Activated T-cell treated with anti-CD3 and anti-CD28 coated beads, Interleukin-2, amount 50 U/mL, for 4 hours (primary cell): ENCODE results near the gene EML5. TPM values are rescaled to one million over a fixed set of nuclear protein-coding genes. Genes with fewer than 3 reads are reported as not detected.
A peak's percentile ranks its signal among the peaks of the same experiment; 100 is the strongest.

Experiments
- ATAC-seq, 2 donors: fragments of 200-7000 bp; cut with Tn5 transposase; one replicate each; pipeline ENCODE4 v1.10.0; 2021
- DNase-seq: peaks from one replicate; pipeline ENCODE4 v3.0.0-alpha.2; 2020
- H3K27me3 Mint-ChIP-seq: one replicate; pipeline ENCODE4 v1.8.0; 2021; ENCODE audit warnings: low read depth, mixed read lengths
- H3K36me3 Mint-ChIP-seq: one replicate; pipeline ENCODE4 v1.8.0; 2022; ENCODE audit warnings: mixed read lengths; ENCODE audit not compliant: insufficient read depth
- H3K4me1 Mint-ChIP-seq: one replicate; pipeline ENCODE4 v1.8.0; 2021; ENCODE audit warnings: low read depth, mixed read lengths
- H3K4me3 Mint-ChIP-seq: one replicate; pipeline ENCODE4 v1.8.0; 2021; ENCODE audit warnings: mild to moderate bottlenecking, moderate library complexity, mixed read lengths
- H3K9me3 Mint-ChIP-seq: one replicate; pipeline ENCODE4 v1.8.0; 2021; ENCODE audit warnings: mixed read lengths
- total RNA-seq, 3 donors: library from RNA; stranded (reverse); gene quantifications; one replicate each; pipeline ENCODE4 v1.2.1, GENCODE V29; 2021

Gene EML5
- total RNA-seq, 3 donors from 2014 or later, result 3.6 to 4.1 (median 4.0) TPM

DNA sequence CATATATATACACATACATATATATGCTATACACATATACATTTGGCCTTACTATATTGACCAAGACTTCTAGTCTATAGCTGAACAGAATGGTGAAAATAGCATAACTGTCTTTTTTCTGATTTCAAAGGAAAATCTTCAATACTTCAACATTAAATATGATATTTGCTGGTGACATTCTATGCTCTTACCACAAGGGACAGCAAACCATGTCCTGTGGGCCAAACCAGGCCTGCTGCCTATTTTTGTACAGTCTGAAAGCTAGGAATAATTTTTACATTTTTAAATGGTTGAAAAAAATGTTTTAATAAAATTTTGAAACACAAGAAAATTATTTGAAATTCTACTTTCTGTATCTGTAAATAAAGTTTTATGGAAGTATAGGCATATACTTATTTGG is 63.6 kb downstream of the EML5 start:
- H3K27me3 Mint-ChIP-seq, result no peaks in the 10 kb centered on the region
- no peak for DNase-seq
- no peaks in the 10 kb centered on the region for H3K4me1 Mint-ChIP-seq
- no peak overlapping the region for H3K4me3 Mint-ChIP-seq
- H3K9me3 Mint-ChIP-seq, result no peaks in the 10 kb centered on the region
- ATAC-seq, result no peak
- peaks cover 6% of the 10 kb centered on the region for H3K36me3 Mint-ChIP-seq

DNA sequence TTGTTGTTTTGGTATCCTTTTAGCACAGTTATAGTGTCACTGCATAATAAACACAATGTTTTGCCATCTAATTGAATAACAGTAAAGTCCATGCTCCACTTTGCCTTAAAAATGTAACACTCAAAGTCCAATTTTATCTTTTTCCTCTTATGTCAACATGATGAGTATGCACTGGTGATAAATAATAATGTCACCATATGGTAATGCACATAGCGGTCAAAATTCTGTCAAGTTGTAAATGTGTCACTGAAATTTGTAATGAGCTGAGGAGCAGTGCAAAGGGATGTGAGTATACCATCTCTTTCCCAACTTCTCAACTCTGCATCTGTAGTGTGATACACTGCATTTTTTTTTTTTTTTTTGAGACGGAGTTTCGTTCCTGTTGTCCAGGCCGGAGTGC is 65.7 kb downstream of the EML5 start:
- DNase-seq, result no peak
- no peak for ATAC-seq
- Mint-ChIP-seq H3K36me3 (peaks cover 8% of the 10 kb centered on the region), H3K9me3 (peaks cover 3% of the 10 kb centered on the region), H3K4me1 (no peaks in the 10 kb centered on the region), H3K27me3 (no peaks in the 10 kb centered on the region), H3K4me3 (no peak overlapping the region)

DNA sequence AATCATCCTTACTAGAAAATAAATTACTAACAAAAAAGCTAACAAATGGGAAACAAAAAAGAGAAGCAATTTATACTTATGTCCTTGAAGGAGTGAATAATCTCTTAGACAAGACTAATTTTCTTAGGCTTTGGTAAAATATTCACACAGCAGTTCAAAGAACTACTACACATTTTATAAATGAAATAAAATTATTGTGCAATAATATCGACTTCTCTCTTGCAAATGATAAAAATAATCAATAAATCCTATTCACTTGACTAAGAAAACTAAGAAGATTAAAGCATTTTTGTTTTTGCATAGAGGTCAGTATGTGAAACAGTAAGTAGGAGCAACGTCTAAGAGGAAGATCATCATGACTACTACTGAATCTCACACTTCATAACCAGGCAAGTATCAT is 82.0 kb downstream of the EML5 start:
- DNase-seq (no peak), ATAC-seq (no peak)
- H3K4me3 Mint-ChIP-seq, result no peak overlapping the region
- no peaks in the 10 kb centered on the region for H3K27me3 Mint-ChIP-seq
- no peaks in the 10 kb centered on the region for H3K4me1 Mint-ChIP-seq
- H3K9me3 Mint-ChIP-seq, result no peaks in the 10 kb centered on the region
- peaks cover 8% of the 10 kb centered on the region for H3K36me3 Mint-ChIP-seq

DNA sequence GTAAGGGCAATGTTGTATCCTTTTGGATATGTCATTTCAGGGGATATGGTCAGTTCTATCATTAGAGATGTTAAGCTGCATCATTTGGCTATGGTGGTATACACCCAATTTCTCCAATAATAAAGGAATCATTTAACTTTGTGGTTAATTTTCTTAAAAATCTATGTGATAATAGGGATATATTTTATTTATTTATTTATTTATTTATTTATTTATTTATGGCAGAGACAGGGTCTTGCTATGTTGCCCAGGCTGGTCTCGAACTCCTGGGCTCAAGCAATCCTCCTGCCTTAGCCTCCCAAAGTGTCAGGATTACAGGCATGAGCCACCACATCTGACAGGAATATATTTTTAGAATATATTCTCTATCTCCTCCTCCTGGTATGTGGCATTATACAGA is 85.7 kb downstream of the EML5 start:
- DNase-seq, result no peak
- H3K9me3 Mint-ChIP-seq, result no peaks in the 10 kb centered on the region
- H3K4me1 Mint-ChIP-seq, result no peaks in the 10 kb centered on the region
- no peaks in the 10 kb centered on the region for H3K27me3 Mint-ChIP-seq
- no peak overlapping the region for H3K4me3 Mint-ChIP-seq
- peaks cover 15% of the 10 kb centered on the region for H3K36me3 Mint-ChIP-seq
- ATAC-seq, result no peak

DNA sequence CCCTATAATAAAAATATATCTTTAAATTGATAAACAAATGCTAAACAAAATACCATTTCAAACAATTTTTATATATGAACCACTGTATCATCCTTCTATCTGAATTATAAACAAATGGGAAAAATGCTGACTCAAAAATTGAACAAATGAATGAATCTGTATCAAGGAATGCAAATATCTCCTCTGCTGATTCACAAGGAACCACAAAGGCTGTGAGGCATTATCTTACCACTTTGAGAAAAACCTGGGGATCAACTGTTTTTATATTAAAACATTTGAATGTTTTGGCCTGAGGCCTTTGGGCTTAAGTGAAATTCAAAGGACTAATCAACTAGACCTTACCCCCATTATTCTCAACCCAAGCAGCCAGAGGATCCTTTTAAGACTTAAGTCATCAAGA is 86.3 kb downstream of the EML5 start:
- no peaks in the 10 kb centered on the region for H3K27me3 Mint-ChIP-seq
- peaks cover 15% of the 10 kb centered on the region for H3K36me3 Mint-ChIP-seq
- no peaks in the 10 kb centered on the region for H3K9me3 Mint-ChIP-seq
- no peak for DNase-seq
- no peak for ATAC-seq
- H3K4me3 Mint-ChIP-seq, result no peak overlapping the region
- H3K4me1 Mint-ChIP-seq, result no peaks in the 10 kb centered on the region

GRCh38 chr14:88698651-88699050 is 94.1 kb downstream of the EML5 start:
- H3K4me1 Mint-ChIP-seq, result no peaks in the 10 kb centered on the region
- no peak overlapping the region for H3K4me3 Mint-ChIP-seq
- no peaks in the 10 kb centered on the region for H3K9me3 Mint-ChIP-seq
- DNase-seq (no peak), ATAC-seq (no peak)
- no peaks in the 10 kb centered on the region for H3K27me3 Mint-ChIP-seq
- peaks cover 13% of the 10 kb centered on the region for H3K36me3 Mint-ChIP-seq

DNA sequence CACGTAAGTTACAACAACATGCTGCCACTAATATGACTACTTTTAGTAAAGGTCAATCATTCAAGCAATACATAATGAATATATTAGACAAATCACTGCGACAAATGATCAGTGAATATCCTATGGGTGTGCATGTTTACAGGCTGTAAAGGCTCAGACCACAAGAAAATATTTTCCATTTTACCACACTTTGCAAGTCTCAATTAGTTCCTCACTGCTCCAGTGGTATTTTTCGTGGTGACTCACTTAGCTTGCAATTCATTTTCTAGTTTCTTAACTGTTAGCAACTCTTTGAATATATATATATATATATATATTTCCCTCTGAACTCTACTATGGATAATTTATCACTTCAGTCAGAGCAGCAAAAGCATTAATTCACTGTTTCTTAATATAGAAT is 96.9 kb downstream of the EML5 start:
- no peak for DNase-seq
- no peaks in the 10 kb centered on the region for H3K4me1 Mint-ChIP-seq
- peaks cover 11% of the 10 kb centered on the region for H3K36me3 Mint-ChIP-seq
- ATAC-seq, result no peak
- no peaks in the 10 kb centered on the region for H3K9me3 Mint-ChIP-seq
- no peaks in the 10 kb centered on the region for H3K27me3 Mint-ChIP-seq
- no peak overlapping the region for H3K4me3 Mint-ChIP-seq

GRCh38 chr14:88688386-88688785 is 104.4 kb downstream of the EML5 start:
- H3K4me3 Mint-ChIP-seq, result no peak overlapping the region
- peaks cover 15% of the 10 kb centered on the region for H3K36me3 Mint-ChIP-seq
- no peaks in the 10 kb centered on the region for H3K4me1 Mint-ChIP-seq
- ATAC-seq (no peak), DNase-seq (no peak)
- H3K9me3 Mint-ChIP-seq, result no peaks in the 10 kb centered on the region
- H3K27me3 Mint-ChIP-seq, result no peaks in the 10 kb centered on the region

GRCh38 chr14:88683119-88683518 is 109.6 kb downstream of the EML5 start:
- ATAC-seq (no peak), DNase-seq (no peak)
- Mint-ChIP-seq H3K36me3 (peaks cover 9% of the 10 kb centered on the region), H3K9me3 (no peaks in the 10 kb centered on the region), H3K4me3 (no peak overlapping the region), H3K4me1 (no peaks in the 10 kb centered on the region), H3K27me3 (no peaks in the 10 kb centered on the region)

- Mint-ChIP-seq H3K36me3 (peaks cover 13% of the 10 kb centered on the region), H3K9me3 (no peaks in the 10 kb centered on the region), H3K4me3 (no peak overlapping the region), H3K4me1 (no peaks in the 10 kb centered on the region), H3K27me3 (no peaks in the 10 kb centered on the region)
- ATAC-seq (no peak), DNase-seq (no peak)
Observed at GRCh38 chr14:88682495-88683114, 110.1 kb downstream of the EML5 start.

DNA sequence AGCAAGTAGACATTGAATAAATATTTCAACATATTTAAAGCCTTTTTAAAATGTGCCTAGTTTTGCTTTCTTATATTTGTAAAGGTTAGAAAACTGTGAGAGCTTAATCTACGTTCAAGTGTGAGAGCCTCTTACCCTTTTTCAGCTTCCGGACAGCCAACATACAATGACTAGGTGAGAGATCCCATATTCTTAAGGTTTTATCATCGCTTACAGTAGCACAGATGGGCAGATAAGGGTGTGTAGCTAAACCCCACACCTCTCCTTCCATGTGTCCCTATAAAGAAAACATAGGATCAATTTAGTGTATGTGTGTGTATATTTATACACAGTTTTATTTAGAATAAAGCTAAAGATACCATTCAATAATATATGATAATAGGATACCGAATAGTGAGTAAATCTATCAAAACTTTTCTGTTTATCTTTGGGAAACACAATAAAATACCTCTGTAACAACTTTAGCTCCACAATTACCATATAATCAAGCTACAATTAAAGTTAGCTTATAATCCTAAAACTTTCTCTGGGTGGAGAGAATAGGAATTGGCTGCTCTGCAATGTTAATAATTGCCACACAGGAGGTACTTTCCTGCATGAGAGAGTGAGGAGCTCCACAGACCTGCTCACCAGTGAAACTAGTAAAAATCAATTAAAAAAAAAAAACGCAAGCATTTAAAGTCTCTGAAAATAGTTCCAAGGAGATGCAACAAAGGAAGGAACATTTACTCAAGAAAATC is 110.8 kb downstream of the EML5 start:
- no peaks in the 10 kb centered on the region for H3K27me3 Mint-ChIP-seq
- H3K4me3 Mint-ChIP-seq, result no peak overlapping the region
- ATAC-seq, result no peak
- no peaks in the 10 kb centered on the region for H3K4me1 Mint-ChIP-seq
- DNase-seq, result no peak
- no peaks in the 10 kb centered on the region for H3K9me3 Mint-ChIP-seq
- peaks cover 12% of the 10 kb centered on the region for H3K36me3 Mint-ChIP-seq

DNA sequence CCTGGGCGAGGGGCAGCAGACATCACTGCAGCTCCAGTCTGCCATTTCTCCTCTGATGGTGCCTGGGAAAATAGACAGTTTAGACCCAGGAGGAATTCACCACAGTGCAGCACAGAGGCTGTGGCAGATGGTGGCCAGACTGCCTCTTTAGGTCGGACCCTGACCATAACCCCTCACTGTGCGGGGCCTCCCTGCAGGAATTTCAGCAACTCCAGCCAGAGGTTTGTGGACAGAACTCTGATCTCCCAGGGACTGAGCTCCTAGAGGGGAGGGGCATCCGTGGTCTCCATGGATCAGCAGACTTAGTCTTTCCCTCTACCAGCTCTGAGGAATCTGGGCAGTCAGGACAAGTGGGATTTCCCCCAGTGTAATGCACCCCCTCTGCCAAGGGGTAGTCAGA is 123.4 kb downstream of the EML5 start:
- Mint-ChIP-seq H3K36me3 (peaks cover 19% of the 10 kb centered on the region), H3K4me1 (peaks cover 3% of the 10 kb centered on the region), H3K9me3 (peaks cover 13% of the 10 kb centered on the region), H3K27me3 (no peaks in the 10 kb centered on the region), H3K4me3 (no peak overlapping the region)
- ATAC-seq (peak in 1 of 2 donors; percentile 23), DNase-seq (no peak)

GRCh38 chr14:88668448-88669116 is 124.2 kb downstream of the EML5 start:
- Mint-ChIP-seq H3K27me3 (no peaks in the 10 kb centered on the region), H3K9me3 (peaks cover 13% of the 10 kb centered on the region), H3K4me3 (no peak overlapping the region), H3K4me1 (peaks cover 3% of the 10 kb centered on the region), H3K36me3 (peaks cover 16% of the 10 kb centered on the region)
- DNase-seq (no peak), ATAC-seq (no peak)

GRCh38 chr14:88667555-88668273 is 125.0 kb downstream of the EML5 start:
- Mint-ChIP-seq H3K4me3 (no peak overlapping the region), H3K9me3 (peaks cover 13% of the 10 kb centered on the region), H3K27me3 (no peaks in the 10 kb centered on the region), H3K4me1 (peaks cover 3% of the 10 kb centered on the region), H3K36me3 (peaks cover 9% of the 10 kb centered on the region)
- peak; percentile 17 for DNase-seq
- ATAC-seq, result peak; percentile 60 to 63
